Measurements from ENCODE around the gene ANKZF1.

The ANKZF1 gene

DNA sequence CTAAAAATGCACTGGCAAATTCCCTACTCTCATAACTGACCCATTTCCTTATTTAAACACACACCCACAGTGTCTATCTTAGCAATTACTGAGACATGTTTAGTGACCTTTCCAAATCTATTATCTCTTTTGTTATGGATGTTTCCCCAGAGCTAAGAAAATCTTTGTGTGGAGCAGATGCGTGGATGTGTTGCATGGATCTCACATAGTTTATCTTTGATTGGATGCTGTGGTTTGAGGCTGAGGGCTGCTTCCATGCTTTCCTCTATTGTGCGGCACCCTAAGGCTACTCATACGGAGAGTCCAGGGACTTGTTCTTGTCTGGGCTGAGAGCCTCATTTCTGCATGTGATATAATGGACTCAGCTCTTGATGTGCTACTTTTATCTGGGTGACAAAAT lies 4.7 kb downstream of the ANKZF1 start (continued):
- TF ChIP-seq TSHZ2 (CRISPR knock-in tag; IDR thresholded peaks at IDR 0.05) = no peak

DNA sequence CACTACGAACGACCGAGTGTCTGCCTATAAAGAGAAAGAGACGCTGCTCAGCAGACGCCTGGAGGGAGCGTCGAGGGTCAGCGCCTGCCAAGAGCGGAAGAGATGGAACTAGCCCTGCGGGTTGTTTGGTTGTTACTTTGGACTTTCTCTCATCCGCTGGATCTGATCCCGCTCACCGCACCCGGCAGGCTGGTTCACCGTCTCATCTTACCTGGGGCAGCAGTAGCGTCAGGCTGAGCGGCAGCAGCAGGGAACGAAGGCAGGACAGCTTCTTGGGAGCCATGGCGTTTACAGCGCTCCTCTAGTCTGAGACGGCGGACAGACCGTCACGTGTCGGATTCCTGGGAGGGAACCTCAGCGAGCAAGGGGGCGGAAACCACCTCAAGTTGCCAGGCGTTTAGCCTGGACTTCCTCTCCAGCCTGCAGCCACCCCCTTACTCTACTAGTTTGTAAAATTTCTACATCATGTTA lies 13.7 kb downstream of the ANKZF1 start:
- no peak for ATAC-seq
- TF ChIP-seq ZNF565 (CRISPR knock-in tag; conservative IDR thresholded peaks at IDR 0.05; ENCODE audit: low read depth) (no peak), ZFP30 (CRISPR knock-in tag; IDR thresholded peaks at IDR 0.05) (no peak), ZC3H10 (CRISPR knock-in tag; IDR thresholded peaks at IDR 0.05) (no peak), RARB (CRISPR knock-in tag; IDR thresholded peaks at IDR 0.05) (no peak), PPARA (CRISPR knock-in tag; IDR thresholded peaks at IDR 0.05; ENCODE audit: borderline replicate concordance) (no peak), CREB5 (CRISPR knock-in tag; IDR thresholded peaks at IDR 0.05; ENCODE audit: low read depth) (no peak), PATZ1 (CRISPR knock-in tag; IDR thresholded peaks at IDR 0.05; ENCODE audit: borderline replicate concordance) (no peak), ZNF8 (CRISPR knock-in tag; IDR thresholded peaks at IDR 0.05) (no peak), ESRRG (CRISPR knock-in tag; IDR thresholded peaks at IDR 0.05) (no peak)
- TF ChIP-seq, protein P1, sequence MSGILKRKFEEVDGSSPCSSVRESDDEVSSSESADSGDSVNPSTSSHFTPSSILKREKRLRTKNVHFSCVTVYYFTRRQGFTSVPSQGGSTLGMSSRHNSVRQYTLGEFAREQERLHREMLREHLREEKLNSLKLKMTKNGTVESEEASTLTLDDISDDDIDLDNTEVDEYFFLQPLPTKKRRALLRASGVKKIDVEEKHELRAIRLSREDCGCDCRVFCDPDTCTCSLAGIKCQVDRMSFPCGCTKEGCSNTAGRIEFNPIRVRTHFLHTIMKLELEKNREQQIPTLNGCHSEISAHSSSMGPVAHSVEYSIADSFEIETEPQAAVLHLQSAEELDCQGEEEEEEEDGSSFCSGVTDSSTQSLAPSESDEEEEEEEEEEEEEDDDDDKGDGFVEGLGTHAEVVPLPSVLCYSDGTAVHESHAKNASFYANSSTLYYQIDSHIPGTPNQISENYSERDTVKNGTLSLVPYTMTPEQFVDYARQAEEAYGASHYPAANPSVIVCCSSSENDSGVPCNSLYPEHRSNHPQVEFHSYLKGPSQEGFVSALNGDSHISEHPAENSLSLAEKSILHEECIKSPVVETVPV (CRISPR knock-in tag; IDR thresholded peaks at IDR 0.05) = no peak
- TF ChIP-seq, protein P2, sequence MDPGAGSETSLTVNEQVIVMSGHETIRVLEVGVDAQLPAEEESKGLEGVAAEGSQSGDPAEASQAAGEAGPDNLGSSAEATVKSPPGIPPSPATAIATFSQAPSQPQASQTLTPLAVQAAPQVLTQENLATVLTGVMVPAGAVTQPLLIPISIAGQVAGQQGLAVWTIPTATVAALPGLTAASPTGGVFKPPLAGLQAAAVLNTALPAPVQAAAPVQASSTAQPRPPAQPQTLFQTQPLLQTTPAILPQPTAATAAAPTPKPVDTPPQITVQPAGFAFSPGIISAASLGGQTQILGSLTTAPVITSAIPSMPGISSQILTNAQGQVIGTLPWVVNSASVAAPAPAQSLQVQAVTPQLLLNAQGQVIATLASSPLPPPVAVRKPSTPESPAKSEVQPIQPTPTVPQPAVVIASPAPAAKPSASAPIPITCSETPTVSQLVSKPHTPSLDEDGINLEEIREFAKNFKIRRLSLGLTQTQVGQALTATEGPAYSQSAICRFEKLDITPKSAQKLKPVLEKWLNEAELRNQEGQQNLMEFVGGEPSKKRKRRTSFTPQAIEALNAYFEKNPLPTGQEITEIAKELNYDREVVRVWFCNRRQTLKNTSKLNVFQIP (CRISPR knock-in tag; IDR thresholded peaks at IDR 0.05; ENCODE audit: borderline replicate concordance, low read depth) = no peak

GRCh38 chr2:219244789-219245147 lies 15.2 kb downstream of the ANKZF1 start:
- TF ChIP-seq OSR1 (CRISPR knock-in tag; IDR thresholded peaks at IDR 0.05) (no peak), TOX (CRISPR knock-in tag; IDR thresholded peaks at IDR 0.05; ENCODE audit: borderline replicate concordance) (no peak), ARNTL (CRISPR knock-in tag; IDR thresholded peaks at IDR 0.05; ENCODE audit: borderline replicate concordance, low read depth) (no peak), CSDC2 (CRISPR knock-in tag; IDR thresholded peaks at IDR 0.05) (no peak), SNAI2 (CRISPR knock-in tag; IDR thresholded peaks at IDR 0.05) (no peak)
- TF ChIP-seq, protein P2 (CRISPR knock-in tag; IDR thresholded peaks at IDR 0.05; ENCODE audit: borderline replicate concordance, low read depth) = no peak
- TF ChIP-seq, protein P1 (CRISPR knock-in tag; IDR thresholded peaks at IDR 0.05) = no peak
- ATAC-seq = no peak

Measured in SK-N-SH treated with all-trans-retinoic acid at 6 μM for 48 hours (cell line).